Activated CD4-positive, alpha-beta T cell treated with anti-CD3 and anti-CD28 coated beads, Interleukin-2, amount 50 U/mL, for 24 hours (primary cell): ENCODE measurements around the gene UCN.
"Not testable (repeated sequence)": the region's sequence is repeated elsewhere in the genome, so short reads cannot be mapped to it uniquely, and the experiment has no call there.

Experiments used
- DNase-seq, 2 donors: peaks; one replicate each; pipeline ENCODE4 v3.0.0-alpha.2; 2020; ENCODE audit warnings: low read depth in 1 of 2, low spot score in 1 of 2

Gene UCN

DNA sequence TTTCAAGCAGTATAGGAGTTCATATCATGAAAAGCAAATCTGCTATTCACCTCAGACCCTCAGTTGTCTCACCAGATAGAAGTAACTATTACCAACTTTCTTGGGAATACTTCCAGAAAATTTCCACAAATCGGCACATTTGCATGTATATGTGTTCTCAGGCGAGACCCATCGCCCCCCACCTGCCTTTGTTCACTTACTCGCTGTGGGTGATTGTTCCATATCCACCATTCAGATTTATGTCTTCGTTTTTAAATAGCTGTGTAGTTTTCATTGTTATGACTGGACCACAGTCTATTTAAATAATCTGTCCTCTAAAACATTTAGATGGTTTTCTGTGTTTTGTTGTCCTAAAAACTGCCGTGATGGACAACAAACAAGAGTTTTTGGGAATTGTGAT is 22.8 kb downstream of the UCN start:
- no peak for DNase-seq

DNA sequence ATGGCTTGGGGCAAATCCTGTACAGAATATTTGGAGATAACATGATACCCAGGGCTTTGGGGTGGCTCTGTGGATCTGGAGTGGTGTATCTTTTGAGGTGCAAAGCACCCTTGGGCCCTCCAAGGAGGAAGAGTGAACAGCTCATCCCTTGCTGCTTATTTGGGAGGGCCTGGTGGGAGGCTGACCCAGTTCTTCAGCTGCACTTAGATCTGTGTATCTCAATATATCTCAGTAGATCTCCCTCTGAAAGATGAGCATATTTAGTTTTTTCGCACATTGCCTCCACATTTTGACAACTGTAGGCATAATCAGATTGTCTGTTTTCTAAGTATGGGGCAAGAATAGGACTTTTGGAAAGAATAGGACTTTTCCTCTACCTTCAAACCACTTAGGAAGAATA is 23.2 kb downstream of the UCN start:
- DNase-seq: no peak

DNA sequence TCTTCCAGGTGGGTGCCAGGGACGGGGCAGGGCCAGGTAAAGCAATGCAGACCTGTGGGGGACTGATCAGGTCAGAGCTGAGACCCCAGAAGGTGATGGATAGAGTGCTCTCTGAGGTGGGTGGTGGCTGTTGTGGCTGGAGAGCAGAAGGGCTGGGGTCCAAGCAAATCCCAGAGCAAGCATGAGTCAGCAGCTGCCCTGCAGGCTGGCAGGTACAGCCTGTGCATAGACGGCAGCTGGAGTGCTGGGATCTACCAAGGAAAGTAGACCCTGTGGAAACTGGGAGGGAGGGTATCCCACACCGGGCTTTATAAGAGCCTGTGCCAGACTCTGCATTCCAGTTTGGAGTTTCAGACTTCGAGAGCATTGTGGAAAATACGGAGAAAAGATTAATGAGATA is 25.4 kb downstream of the UCN start:
- DNase-seq: no peak

DNA sequence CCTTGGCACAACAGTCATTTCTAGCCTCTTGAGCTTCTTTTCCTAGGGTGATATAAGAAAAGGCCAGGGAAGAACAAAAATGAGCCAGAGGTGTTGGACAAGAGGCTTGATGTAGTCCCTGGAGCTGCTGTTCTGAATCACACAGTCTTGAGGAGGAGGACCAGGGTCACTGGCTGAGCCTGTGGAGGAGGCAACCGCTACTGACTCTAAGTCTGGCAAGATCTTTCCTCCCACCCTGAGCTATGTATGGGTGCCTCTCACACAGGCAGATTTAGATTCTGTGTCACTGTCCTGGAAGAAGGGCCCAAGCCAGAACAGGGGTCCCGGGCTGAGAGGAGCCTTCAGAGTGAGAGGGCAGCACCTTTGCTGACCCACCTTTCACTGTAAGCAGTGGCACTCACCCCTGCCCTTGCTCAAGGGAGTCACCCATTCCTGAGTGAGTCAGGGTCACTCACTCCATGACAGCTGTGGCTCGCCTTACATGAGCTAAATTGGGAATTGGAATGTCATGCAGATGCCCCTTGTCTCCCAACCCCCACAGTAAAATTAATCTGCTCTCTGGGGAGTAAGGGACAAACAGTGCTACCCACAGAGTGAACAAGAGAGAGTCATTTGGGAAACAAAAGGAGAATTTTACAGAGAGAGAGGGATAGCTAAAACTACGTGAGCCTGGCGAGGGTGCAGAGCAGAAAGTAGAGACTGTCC is 26.2 kb downstream of the UCN start, which contains the start of gene TRIM54:
Gene TRIM54 (plus strand): TSS at position 575 of the 705 bp plus-strand sequence. CDS start 303 bp downstream, outside the sequence.
- DNase-seq: no peak

DNA sequence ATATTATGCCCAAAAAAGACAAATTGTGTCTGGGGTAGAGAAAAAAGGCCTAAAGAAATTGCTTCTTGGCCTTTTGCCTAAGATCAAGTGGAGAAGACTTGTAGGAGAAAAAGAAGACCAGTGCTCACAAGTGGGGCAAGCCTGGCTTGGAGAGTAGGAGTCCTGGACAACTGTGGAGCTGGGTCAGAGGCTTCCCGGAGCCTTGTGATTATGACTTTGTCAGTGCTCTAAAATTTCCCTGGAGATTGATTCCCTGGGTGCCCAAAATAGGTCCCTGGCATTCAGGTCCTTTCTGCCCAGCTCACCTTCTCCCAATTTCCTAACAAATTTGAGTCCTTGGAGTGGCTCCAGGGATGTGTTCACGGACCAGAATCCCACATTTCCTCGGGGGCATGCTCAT is 26.8 kb downstream of the UCN start:
- DNase-seq: no peak

DNA sequence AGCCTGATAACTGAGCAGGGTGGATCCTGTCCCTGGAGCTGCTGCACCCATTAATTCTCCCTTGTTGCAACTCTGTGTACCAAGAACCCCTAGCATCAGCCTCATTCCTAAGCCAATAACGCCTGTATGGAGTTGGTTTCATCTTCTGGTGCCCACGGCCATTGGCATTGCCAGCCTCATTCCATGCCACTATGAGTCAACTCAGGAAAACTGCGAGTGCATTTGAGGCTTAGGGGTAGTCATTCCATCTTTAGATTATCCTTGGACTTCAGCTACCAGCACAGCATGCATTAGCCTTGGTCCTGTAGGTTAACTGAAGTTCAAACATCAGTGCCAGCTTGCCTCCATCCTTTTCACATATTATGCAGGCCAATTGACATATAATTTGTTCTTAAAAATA is 27.4 kb downstream of the UCN start:
- no peak for DNase-seq

DNA sequence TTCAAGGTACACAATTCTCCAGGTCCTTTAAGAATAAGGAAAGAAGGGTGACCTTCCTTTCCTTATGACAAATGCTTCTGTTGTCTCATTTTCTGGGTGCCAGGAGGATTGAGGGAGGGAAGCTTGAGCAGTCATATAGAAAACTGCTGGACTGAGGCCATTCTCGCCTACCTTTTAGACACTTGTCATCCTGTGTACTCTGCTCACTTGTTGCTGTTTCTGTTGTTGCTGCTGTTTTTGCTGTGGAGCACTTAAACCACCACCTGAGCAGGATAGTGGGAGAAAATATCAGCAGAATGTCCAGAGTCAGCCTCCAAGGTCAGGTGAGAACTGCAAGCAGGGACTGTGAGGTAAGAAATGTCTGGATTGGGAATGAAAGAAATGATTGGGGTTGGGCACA is 30.2 kb downstream of the UCN start:
- DNase-seq: no peak

DNA sequence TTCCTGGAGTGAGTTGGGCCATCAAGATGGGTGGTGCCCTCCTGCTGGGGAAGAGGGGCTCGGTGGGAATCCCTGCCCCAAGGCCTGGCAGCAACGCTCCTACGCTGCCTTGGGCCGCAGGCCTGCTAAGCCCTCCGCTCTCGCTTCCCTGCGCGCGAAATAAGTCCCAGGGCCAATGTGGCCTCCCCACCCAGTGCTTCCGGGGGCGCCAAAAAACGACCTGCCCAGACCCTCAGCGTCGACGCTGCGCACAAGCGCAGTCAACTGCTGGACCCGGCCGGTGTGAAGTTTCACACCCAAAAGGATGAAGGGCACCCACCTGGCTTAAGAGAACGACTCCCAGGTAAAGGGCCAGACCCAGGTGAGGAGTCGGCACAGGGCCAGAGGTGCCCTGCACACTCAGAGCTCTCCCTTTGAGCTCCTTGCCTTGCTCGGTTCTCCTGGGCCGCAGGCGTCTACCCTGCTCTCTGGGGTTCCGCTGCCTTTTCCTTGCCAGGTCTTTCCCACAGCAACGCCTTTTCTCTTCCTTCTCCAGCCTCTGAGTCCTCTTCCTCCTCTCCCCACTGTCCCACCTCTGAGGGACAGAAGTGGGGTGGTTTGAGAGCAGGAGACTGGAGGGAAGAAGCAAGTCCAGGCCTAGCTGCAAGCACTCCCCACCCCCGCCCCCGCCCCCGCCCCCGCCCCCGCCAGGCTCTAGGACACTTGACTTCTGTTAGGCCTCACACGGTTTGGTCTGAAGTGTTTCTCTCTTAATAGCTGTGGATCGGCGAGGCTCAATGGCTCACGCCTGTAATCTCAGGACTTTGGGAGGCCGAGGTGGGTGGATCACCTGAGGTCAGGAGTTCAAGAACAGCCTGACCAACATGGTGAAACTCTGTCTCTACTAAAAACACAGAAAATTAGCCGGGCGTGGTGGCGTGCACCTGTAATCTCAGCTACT is 32.8 kb downstream of the UCN start, which contains the start of gene DNAJC5G:
Gene DNAJC5G (plus strand): TSS at position 223 of the 940 bp plus-strand sequence. CDS start 1,296 bp downstream, outside the sequence.
- DNase-seq: no peak

DNA sequence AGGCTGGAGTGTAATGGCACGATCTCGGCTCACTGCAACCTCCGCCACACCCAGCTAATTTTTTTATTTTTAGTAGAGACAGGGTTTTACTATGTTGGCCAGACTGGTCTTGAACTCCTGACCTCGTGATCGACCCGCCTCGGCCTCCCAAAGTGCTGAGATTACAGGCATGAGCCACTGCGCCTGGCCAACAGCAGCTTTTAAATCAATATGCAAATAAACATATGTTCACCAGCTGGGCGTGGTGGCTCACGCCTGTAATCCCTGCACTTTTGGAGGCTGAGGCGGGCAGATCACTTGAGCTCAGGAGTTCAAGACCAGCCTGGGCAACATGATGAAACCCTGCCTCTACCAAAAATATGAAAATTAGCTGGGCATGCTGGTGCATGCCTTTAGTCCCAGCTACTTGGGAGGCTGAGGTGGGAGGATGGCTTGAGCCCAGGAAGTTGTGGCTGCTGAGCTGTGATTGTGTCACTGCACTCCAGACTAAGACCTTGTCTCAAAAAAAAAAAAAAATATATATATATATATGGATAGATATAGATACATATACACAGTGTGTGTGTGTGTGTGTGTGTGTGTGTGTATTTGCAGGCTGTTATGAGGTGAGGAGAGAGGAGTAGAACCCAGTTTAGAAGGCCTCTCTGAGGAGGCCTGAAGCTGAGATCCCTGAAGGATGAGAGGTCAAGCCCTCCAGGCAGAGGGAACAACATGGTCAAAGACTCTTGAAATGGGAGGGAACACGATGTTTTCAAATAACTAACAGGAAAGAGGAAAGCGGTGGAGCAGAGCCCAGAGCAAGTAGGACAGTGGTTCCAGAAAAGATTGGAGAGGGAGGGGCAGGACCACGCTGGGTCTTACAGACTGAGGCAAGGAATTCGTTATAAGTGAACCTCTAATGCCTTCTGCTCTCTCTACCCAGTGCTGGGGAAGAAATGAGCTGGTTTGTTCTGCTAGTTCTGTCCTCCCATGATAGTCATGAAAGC is 35.4 kb downstream of the UCN start:
- DNase-seq: not testable (repeated sequence)

DNA sequence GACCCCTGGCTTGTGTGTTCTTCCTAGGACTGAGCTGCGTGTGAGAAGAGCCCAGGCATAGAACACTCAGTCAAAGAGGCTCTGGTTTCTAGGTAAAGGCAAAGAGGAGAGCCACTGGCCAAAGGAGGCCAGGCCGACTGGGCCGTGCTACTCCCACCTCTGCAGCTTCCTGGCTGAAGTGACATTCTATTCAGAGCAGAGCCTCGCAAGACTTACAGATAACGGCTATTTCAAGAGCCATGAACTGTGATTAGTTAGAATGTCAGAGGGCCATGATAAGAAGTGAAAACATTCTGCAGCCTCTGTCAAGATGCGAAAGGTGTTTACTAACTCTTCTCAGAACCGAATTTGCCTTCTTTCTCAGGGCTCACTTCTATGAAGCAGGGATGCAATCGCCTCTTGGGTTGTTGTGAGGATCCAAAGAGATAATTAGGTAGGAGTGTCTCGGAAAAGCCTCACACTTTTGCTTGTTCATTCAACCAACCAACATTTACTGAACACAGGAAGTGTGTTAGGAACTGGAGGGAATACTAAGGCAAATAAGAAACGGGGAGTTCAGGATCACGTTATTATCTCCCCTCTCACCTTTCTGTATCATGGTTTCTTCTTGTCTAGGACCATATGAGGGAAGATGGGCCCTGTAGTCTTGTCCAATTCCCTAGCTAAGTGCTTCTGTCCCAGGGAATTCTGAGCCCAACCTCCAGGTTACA is 36.5 kb downstream of the UCN start:
- no peak for DNase-seq

DNA sequence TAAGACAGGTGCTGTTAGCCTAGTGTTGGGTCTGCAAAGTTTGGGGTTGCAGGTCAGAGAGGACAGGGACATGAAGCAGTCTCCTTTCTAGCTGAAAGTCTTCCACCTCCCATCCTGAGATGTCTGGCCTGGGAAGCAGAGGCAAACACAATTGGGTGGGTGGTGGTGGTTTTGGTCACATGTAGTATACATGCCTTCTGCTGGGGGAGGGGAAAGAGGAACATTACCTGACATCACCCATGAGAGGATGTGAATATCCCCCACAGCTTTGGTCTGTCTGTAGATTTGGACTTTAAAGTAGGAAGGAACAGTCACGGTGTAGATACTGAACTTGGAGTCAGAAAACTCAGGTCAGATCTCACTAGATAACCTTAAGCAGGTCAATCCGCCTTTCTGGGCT is 37.6 kb downstream of the UCN start:
- DNase-seq: no peak

DNA sequence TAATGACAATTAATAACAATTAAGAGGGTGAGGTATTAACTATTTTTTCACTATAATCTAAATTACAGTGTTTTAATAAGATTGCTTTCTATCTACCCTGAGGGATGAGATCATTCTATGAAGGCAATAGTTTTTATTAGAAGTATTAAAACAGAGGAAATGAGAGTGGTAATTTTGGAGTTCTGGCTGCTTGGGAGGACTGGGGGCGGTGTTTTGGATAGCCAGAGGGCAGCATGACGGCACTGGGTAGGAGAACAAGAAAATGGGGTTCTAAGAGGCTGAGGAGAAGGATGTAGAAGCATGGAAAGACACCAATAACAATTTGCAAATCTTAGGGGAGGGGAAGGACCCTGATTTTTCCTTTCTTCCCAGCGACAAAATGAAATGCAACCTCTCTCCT is 38.1 kb downstream of the UCN start:
- DNase-seq: no peak

DNA sequence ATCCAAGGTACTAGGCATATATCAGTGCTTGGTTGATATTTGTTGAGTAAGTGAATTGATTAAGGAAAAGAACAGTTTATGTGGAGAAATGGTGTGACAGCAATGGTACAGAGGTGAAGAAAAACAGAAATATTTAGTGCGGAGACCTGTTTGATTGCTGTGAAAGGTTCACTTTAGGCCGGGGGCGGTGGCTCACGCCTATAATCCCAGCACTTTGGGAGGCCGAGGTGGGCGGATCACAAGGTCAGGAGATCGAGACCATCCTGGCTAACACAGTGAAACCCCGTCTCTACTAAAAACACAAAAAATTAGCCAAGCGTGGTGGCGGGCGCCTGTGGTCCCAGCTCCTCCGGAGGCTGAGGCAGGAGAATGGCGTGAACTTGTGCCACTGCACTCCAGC is 39.9 kb downstream of the UCN start:
- DNase-seq: not testable (repeated sequence)

DNA sequence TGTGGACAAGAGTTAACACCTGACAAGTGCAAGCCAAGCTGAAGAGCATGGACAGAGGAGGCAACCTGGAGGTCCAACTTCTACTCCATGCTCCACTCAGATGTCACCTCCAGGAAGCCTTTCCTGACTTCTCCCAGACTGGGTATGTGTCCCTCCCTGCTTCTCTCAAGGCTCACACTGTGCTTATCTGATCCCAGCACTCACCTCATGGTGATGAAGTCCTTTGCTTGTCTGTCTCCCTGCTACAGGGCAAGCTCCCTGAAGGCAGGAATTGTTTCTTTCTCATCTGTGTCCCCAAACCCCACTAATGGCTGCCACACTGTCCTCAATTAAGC is 42.7 kb downstream of the UCN start:
- DNase-seq: no peak

DNA sequence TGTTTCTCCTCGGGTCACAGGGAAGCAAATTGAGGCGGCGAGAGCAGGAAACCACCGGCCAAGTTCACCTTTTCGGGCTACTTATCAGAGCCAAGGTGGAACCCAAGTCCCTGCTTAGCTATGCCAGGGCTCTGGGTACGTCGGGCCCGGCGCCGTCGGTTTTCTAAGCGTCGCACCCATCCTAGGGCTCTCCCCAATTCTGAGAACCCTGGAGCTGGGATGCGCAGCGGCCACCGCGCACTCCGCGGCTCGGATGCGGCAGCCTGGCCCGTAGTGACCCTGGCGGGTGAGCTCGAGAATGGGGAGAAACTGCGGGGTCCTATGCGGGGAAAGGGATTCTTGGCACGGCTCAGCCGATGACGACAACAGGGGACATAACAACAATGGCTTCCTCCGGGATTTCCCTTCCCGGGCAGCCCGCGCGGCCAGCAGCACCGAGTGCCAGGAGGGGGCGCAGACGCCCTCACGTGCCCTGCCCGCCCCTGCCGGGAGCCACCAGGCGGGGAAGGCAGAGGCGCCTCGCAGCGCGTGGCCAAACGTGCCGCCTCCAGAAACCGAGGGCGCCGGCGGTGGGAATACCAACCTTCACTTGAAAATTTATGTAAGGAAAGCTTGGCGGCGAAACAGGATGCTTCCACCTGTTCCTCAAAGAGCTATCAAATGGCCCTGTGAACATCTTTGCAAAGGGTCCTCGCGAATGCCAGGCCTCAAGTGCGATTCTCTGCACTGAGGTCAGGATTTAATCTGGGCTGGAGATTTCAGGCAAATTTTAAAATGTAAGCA is 43.3 kb downstream of the UCN start:
- DNase-seq: peak in 1 of 2 donors; percentile 45

DNA sequence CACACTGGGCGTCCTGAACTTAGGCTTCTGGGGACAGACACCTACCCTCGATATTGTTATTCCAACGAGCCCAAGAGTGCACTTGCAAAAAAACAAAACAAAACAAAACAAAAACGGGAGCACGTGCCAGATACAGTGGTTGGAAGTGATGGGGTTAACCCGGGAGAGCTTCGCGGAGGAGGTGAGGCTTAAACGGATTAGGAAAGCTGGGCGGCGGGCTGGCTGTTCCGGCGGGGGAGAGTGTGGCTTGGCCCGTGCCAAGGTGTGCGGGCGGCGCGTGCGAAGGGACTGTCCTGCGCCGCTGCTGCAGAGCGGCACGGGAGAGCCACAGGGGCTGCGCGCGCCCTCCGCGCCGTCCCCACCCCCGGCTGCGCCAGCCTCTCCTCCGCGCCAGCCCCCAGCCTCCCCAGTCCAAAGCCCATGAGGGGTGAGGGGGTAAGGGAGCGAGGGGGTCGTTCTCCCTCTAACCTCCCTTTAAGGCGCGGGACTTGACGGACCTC is 43.9 kb downstream of the UCN start:
- no peak for DNase-seq

DNA sequence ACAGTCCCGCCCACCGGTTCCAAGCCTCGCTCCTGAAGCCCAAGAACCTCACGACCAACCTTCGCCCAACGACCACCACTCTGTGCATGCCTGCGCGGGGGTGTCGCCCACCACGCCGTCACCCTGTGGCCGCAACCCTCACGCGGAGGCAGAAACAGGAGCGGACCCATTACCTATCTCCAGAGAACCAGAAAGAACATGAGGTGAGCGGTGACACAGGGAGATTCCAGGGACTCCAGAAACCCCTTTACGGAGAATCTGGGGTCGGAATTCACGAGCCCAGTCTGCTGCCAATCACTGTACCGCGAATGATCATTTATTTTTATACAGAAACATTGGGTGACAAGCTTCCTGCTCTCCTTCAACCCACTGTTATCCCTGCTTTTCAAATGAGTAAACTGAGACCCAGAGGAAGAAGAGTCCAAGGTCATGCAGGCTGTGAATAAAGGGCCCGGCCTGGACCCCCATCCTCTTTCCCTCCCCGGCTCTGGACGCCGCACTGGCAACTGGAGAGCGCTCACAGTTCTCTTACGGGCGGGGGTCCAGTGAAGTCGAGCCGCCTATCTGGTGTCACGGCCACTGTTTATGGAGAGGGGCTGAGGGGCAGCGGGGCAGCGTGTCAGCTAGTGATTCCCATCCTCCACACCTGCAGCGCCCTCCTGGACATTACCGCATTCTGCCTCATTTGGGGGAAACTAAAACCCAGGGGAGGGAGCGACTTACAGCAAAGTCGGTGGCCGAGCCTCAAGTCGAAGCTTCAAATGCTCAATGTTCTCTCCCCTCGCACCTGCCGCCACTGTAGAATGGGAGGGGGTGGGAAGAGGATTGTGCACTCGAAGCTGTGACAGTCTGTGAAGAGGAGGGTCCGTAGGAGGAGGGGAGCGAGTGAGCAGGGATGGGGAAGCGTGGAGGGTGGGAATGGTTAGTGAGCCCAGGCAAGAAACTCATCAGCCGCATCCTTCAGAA is 44.7 kb downstream of the UCN start:
- DNase-seq: no peak
